ENCODE results near the gene ZNF436. TPM values are rescaled to one million over a fixed set of nuclear protein-coding genes. Genes with fewer than 3 reads are reported as not detected.

Gene ZNF436
- total and polyA plus RNA-seq, 2 of the 13 experiments (the other 11 are each of a cell fraction or from before 2014, with no cell fraction given), result 4.3 to 9.9 TPM

GRCh38 chr1:23368562-23369334 is 888 bp downstream of the ZNF436 start (continued):
- TF ChIP-seq ZNF569 (CRISPR knock-in tag; IDR thresholded peaks at IDR 0.05; ENCODE audit: borderline replicate concordance) (0 out of 2 replicates have a peak, but pooled peaks have one; percentile 37), POGK (CRISPR knock-in tag; conservative IDR thresholded peaks at IDR 0.05) (no peak; the same call in 1 of the 2 replicates), MEF2D (CRISPR knock-in tag; IDR thresholded peaks at IDR 0.05) (peak; percentile 18), HMGXB3 (CRISPR knock-in tag; IDR thresholded peaks at IDR 0.05; ENCODE audit: borderline replicate concordance) (0 out of 2 replicates have a peak, but pooled peaks have one; percentile 10), ZNF160 (CRISPR knock-in tag; IDR thresholded peaks at IDR 0.05) (no peak), KAT2B (IDR thresholded peaks at IDR 0.05; ENCODE audit: borderline replicate concordance, low read depth, low read length) (no peak), MXD1 (CRISPR knock-in tag; IDR thresholded peaks at IDR 0.05) (peak; percentile 44; the same call in 1 of the 2 replicates), FOXO1 (CRISPR knock-in tag; IDR thresholded peaks at IDR 0.05) (no peak), ZNF619 (CRISPR knock-in tag; IDR thresholded peaks at IDR 0.05) (peak; percentile 77; the same call in 1 of the 2 replicates), ETV5 (CRISPR knock-in tag; IDR thresholded peaks at IDR 0.05; ENCODE audit: borderline replicate concordance) (0 out of 2 replicates have a peak, but pooled peaks have one; percentile 24), DRAP1 (CRISPR knock-in tag; IDR thresholded peaks at IDR 0.05) (peak; percentile 45; the same call in 1 of the 2 replicates), SAP130 (CRISPR knock-in tag; IDR thresholded peaks at IDR 0.05; ENCODE audit: low read depth) (peak; percentile 80), TP53 (CRISPR knock-in tag; conservative IDR thresholded peaks at IDR 0.05) (no peak), ZNF737 (CRISPR knock-in tag; IDR thresholded peaks at IDR 0.05; ENCODE audit: borderline replicate concordance) (0 out of 2 replicates have a peak, but pooled peaks have one; percentile 77), SIX1 (CRISPR knock-in tag; IDR thresholded peaks at IDR 0.05; ENCODE audit: borderline replicate concordance) (no peak), CREM (IDR thresholded peaks at IDR 0.05) (peak; percentile 91), CREM (CRISPR knock-in tag; IDR thresholded peaks at IDR 0.05) (peak; percentile 47; the same call in 1 of the 2 replicates)

Measured in HepG2 (cell line).